ENCODE data around the gene CCDC85B. TPM values are rescaled to one million over a fixed set of nuclear protein-coding genes. Genes with fewer than 3 reads are reported as not detected.

Gene CCDC85B
- total RNA-seq, 1 donor from 2014 or later: 3.9 TPM

DNA sequence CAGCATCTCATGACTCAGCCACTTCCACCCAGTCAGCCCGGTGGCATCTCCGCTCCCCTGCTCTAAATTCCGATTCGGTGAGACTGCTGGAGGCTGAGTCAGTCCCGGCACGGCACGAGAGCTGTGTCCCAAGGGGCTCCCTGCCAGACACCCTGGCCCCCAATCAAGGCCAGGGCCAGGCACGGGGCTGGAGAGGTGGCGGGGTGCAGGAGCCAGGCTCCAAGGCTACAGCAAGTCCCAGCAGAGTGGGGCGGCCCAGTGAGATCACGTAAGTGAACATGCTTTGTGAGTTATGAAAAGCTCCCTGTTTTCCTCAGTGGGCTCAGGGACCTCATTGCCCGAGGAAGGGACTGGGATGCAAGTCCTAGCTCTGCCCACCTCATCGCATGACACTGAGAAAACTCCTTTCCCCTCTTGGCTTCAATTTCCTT lies 25.4 kb downstream of the CCDC85B start:
- Mint-ChIP-seq H3K36me3 (peaks cover 5% of the 10 kb centered on the region), H3K4me1 (peaks cover 30% of the 10 kb centered on the region), H3K27me3 (ENCODE audit: insufficient read depth, low read depth) (peaks cover 3% of the 10 kb centered on the region), H3K9me3 (no peaks in the 10 kb centered on the region), H3K4me3 (peak overlapping the region; percentile 92), H3K27ac (no peak overlapping the region)
- Histone ChIP-seq H3K79me2 (ENCODE audit: low read depth) (peaks cover 21% of the 10 kb centered on the region), H3K4me3 (no peak overlapping the region), H3K27ac (no peak overlapping the region), H3K4me2 (no peak overlapping the region), H3K36me3 (no peaks in the 10 kb centered on the region), H3K9ac (no peak overlapping the region), H3K9me3 (ENCODE audit: low read depth) (no peaks in the 10 kb centered on the region), H3F3A (ENCODE audit: low read depth) (no peaks in the 10 kb centered on the region), H2AFZ (replicated peaks) (no peak overlapping the region), H3K4me1 (peaks cover 10% of the 10 kb centered on the region), H3K27me3 (no peaks in the 10 kb centered on the region), H4K20me1 (ENCODE audit: low read depth) (peaks cover 9% of the 10 kb centered on the region)
- no peak for DNase-seq (ENCODE audit: low spot score)
- TF ChIP-seq, protein P1, sequence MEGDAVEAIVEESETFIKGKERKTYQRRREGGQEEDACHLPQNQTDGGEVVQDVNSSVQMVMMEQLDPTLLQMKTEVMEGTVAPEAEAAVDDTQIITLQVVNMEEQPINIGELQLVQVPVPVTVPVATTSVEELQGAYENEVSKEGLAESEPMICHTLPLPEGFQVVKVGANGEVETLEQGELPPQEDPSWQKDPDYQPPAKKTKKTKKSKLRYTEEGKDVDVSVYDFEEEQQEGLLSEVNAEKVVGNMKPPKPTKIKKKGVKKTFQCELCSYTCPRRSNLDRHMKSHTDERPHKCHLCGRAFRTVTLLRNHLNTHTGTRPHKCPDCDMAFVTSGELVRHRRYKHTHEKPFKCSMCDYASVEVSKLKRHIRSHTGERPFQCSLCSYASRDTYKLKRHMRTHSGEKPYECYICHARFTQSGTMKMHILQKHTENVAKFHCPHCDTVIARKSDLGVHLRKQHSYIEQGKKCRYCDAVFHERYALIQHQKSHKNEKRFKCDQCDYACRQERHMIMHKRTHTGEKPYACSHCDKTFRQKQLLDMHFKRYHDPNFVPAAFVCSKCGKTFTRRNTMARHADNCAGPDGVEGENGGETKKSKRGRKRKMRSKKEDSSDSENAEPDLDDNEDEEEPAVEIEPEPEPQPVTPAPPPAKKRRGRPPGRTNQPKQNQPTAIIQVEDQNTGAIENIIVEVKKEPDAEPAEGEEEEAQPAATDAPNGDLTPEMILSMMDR (IDR thresholded peaks at IDR 0.05): no peak
- TF ChIP-seq EZH2phosphoT487 (IDR thresholded peaks at IDR 0.05) (no peak), EZH2 (IDR thresholded peaks at IDR 0.05) (no peak)

DNA sequence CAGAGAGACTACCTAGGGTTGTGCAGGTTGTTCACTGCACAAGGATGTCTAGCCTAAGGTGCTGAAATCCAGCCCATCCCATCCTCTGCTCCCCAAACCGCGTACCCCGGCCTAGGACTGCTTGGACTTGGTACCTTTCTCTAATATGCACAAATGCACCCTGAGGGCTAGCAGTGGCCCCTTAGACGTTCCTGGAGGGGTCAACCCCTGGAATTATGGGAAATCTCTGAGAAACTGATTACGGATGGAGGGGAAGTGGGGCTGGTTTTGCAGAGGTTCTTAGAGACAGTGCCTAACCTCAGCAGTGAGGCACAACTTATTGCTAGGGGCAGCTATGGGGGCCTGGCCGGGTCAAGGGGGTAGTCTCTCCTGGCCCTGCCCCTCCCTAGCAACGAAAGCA lies 25.9 kb downstream of the CCDC85B start:
- Histone ChIP-seq H3K79me2 (ENCODE audit: low read depth) (peaks cover 21% of the 10 kb centered on the region), H3K27me3 (no peaks in the 10 kb centered on the region), H3K9ac (no peak overlapping the region), H2AFZ (replicated peaks) (no peak overlapping the region), H3K36me3 (no peaks in the 10 kb centered on the region), H3K4me2 (no peak overlapping the region), H3F3A (ENCODE audit: low read depth) (no peaks in the 10 kb centered on the region), H3K27ac (no peak overlapping the region), H3K4me1 (peaks cover 10% of the 10 kb centered on the region), H3K9me3 (ENCODE audit: low read depth) (no peaks in the 10 kb centered on the region), H3K4me3 (no peak overlapping the region), H4K20me1 (ENCODE audit: low read depth) (peaks cover 12% of the 10 kb centered on the region)
- TF ChIP-seq EZH2 (IDR thresholded peaks at IDR 0.05): no peak
- TF ChIP-seq, protein P1 (IDR thresholded peaks at IDR 0.05): no peak
- TF ChIP-seq EZH2phosphoT487 (IDR thresholded peaks at IDR 0.05): no peak
- Mint-ChIP-seq H3K4me1 (peaks cover 27% of the 10 kb centered on the region), H3K4me3 (peak overlapping the region; percentile 92), H3K9me3 (no peaks in the 10 kb centered on the region), H3K36me3 (peaks cover 5% of the 10 kb centered on the region), H3K27ac (no peak overlapping the region), H3K27me3 (ENCODE audit: insufficient read depth, low read depth) (peaks cover 3% of the 10 kb centered on the region)
- no peak for DNase-seq (ENCODE audit: low spot score)

DNA sequence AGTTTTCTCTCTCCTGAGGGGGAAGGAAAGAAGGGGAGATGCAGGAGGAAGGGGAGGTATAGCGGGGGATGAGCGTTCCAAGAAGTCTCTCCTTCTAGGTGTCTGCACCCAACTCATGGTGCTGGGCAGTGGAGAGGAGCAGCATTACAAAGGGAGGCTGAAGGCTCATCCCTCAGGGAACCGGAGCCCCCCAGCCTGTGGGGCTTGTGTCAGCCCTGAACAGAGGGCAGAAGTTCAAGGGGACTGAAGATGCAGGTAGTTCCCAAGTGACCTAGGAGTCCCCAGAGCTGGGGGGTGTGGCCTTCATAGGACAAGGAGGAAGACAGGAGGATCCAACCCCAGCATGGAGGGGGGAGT lies 26.6 kb downstream of the CCDC85B start:
- Histone ChIP-seq H4K20me1 (ENCODE audit: low read depth) (peaks cover 12% of the 10 kb centered on the region), H3K27ac (no peak overlapping the region), H3K36me3 (no peaks in the 10 kb centered on the region), H3K4me3 (no peak overlapping the region), H3K9me3 (ENCODE audit: low read depth) (no peaks in the 10 kb centered on the region), H3F3A (ENCODE audit: low read depth) (no peaks in the 10 kb centered on the region), H2AFZ (replicated peaks) (no peak overlapping the region), H3K79me2 (ENCODE audit: low read depth) (peaks cover 21% of the 10 kb centered on the region), H3K27me3 (no peaks in the 10 kb centered on the region), H3K4me1 (peaks cover 10% of the 10 kb centered on the region), H3K4me2 (no peak overlapping the region), H3K9ac (no peak overlapping the region)
- Mint-ChIP-seq H3K9me3 (no peaks in the 10 kb centered on the region), H3K4me1 (peaks cover 23% of the 10 kb centered on the region), H3K36me3 (peaks cover 6% of the 10 kb centered on the region), H3K27me3 (ENCODE audit: insufficient read depth, low read depth) (peaks cover 3% of the 10 kb centered on the region), H3K4me3 (peak overlapping the region; percentile 92), H3K27ac (no peak overlapping the region)
- TF ChIP-seq, protein P1 (IDR thresholded peaks at IDR 0.05): no peak
- TF ChIP-seq EZH2phosphoT487 (IDR thresholded peaks at IDR 0.05) (no peak), EZH2 (IDR thresholded peaks at IDR 0.05) (no peak)
- no peak for DNase-seq (ENCODE audit: low spot score)

Measured in neural progenitor cell (in vitro differentiated cells).